Activated T-cell treated with anti-CD3 and anti-CD28 coated beads for 1 hour (primary cell): ENCODE data around the gene TEX2.
"Not testable (repeated sequence)": the region's sequence is repeated elsewhere in the genome, so short reads cannot be mapped to it uniquely, and the experiment has no call there.

Experiments used
- DNase-seq: peaks from one replicate; pipeline ENCODE4 v3.0.0-alpha.2; 2020; ENCODE audit warnings: low read depth

TEX2 gene

DNA sequence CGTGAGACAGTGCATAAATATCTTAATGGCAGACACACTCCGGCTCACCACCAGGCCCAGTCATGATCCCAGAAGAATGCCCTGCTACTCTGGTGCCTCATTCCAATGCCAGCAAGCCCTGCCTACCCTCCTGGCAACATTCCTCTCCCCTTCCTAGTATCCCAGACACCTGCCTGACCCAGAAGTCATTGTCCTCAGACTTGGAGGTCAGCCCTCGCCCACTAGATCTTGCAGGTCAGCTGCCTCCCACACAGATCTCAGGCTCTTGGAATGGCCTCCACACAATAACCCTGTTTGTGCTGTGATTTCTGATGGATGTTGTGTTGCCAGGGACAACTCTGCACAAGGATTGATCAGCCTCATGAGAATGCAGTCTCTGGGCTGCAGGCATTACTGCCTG, 1.8 kb upstream of the TEX2 start:
- DNase-seq, result no peak

DNA sequence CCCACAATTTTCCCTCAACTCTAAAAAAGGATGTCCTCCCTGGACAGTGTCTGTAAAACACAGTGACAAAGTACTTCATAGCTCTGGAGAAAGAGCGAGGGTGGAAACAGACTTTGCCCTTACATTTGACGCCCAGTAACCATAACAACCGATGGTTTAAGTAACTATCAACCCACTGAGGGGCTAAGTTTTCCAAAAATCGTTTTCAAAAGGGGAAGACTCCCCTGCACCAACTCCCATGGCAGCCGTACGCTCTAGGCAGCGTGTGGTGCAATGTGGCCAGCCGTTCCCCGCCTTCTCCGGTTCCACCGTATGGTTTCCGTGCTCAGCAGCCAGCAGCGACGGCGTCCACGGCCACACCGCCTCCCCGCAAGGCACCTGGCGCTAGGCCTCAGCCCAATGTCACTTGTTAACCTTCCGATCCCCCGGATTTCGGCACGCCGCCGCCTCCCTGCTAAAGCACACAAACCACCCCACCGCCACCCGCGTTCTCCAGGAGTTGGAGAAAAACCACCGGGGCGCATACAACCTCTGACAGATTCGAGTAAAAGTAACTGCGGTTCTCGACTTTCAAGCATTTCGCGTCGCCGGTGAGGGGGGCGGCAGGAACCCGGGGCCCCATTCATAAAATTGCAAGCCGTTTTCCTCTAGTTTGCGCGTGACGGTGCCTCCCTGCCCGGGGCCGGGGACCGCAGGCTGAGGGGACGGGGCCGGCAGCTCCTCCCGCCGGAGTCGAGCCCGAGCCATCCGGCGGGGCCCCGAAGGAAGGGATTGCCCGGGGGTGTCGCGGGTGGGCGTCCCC, 661 bp downstream of the TEX2 start:
- peak; percentile 56 for DNase-seq

DNA sequence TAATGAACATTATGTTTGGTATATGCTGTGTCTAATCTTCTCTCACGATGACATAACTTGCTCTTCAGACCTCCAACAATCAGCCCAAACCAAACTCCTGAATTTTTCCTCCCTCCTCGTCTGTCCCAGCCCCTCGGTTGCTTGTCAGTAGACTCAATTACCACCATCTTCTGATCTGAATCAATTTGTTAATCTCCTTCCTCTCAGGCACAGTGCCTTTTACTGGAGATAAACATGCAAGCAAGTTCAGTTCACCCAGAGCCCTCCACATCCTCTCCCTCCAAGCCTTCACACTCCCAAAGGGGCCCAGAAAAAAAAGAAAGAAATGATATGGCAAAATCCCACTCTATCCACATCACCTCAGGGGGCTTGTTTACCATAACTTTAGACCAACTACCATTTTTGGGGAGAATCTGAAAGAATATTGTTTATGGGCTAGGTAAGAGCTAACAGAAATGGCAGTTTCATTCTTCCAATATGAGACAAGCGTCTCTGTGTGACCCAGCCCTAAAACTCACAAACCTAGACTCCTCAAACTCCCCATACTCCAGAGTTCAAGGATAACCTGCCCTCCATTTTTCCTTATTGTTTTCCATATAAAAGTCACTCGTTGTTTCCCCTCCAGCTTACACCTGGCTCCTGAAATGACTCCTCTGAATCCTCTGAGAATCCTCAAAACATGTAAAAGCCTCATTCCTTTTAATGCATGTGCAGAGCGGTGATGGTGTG, 1.5 kb downstream of the TEX2 start:
- no peak for DNase-seq

DNA sequence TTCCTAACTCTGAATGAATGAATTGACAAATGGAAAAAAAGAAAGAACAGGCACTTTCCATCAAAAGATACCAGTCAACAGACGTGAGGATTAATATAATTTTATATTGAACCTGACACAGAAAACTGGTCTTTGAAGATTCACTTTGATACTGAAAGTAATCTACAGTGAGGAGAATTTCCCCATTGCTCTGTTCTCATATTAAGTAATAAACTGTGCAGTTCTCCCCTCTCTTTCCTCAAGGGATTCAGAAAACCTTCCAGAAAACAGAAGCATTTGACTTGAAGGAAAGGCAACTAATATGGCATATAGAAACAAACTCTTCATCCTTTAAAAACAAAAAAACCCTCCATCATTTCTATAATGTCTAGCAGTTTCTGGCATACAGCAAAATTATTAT, 2.2 kb downstream of the TEX2 start:
- no peak for DNase-seq

DNA sequence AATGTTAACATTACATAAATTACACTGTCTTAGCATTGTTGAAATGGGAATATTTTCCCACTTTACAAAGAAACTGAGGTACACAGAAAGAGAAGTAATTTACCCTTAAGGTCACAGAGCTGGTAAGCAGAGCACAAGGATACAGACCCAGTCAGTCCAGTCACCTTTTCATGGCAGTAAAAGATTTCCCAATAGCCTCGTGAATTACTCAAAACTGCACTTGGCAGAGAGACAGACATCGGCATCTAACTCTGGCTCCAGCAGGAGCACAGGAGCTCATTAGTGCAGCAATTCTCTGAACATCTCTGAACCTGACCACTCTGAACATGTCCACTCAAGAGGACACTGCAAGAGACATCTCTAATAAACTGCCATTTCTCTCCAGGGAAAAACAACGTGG, 3.1 kb downstream of the TEX2 start:
- DNase-seq, result no peak

DNA sequence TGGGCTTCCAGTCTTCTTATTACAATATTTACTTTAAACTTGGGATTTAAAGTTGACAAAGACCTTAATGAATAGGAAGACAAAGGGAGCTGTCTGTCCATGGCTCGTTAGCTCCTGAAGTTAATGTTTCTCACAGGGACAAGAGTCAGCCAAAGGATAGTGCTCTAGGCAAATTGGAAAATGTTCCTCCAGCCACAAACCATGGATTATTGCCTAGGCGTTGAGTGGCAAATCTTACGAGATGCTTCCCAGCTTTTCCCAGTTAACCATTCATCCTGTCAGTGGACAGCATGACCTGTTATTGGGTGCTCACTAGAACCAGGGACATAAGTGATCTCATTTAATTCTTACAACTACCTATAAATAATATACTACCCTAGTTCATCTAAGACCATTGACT, 3.6 kb downstream of the TEX2 start:
- DNase-seq, result no peak

DNA sequence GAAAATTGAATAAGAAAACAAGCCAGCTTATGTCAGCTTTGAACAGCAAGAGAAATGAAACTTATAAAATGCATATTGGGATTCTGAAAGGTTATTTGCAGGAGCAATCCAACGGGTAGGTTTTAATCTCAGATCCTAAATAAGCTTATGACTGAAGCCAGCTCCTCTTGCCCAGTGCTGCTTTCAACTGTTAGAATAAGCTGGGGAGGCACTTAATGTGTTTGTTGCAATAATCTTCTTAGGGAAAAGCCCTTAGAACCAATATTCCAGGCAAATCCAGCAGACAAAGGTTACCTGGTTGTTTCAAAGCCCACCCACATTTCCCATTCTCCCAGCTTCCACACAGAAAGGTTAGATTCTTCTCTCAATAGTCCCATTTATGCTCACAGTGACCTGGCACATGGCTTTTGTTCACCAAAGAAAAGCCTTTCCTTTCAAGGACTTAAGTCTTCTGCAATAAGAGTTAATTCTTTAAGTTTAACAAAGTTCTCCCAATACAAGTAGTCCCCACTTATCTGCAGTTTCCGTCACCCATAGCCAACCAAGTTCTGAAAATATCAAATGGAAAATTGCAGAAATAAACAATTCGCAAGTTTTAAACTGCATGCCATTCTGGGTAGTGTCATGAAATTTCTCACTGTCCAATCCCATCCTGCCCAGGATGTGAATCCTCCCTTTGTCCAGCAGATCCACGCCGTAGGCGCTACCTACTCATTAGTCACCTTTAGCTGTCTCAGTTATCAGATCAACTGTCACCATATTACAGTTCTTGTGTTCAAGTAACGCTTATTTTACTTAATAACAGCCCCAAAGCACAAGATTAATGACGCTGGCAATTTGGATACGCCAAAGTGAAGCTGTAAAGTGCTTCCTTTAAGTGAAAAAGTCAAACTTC, 5.9 kb downstream of the TEX2 start:
- no peak for DNase-seq

DNA sequence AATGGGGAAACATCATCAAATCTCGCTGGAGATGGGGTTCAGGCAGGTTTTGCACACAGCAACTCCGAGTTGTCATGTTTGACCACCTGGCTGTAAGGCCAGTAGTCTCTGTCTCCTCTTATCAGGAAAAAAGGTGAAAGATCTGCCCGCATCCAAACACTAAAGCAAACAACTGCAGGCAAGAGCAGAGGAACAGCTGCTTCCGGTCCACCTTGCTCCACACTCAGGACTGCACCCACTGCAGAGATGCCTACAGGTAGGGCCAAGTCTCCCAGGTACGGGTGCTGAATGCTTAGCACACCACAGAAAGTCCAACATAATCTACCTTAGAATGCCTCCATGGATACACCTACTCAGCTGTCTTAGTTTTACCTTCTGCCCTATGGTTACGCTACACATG, 7.3 kb downstream of the TEX2 start:
- DNase-seq, result no peak

DNA sequence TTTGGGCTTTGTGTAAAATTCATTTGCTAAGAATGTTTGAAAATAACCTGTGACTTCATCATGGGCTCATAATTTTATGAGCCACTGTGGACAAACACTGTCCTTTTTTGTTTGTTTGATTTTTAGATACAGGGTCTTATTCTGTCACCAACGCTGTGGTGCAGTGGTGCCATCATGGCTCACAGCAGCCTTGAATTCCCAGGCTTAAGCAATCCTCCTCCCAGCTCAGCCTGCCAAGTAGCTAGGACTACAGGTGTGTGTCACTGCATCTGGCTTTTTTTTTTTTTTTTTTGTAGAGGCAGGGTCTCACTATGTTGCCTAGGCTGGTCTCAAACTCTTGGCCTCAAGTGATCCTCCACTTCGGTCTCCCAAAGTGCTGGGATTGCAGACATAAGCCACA, 8.3 kb downstream of the TEX2 start:
- no peak for DNase-seq

DNA sequence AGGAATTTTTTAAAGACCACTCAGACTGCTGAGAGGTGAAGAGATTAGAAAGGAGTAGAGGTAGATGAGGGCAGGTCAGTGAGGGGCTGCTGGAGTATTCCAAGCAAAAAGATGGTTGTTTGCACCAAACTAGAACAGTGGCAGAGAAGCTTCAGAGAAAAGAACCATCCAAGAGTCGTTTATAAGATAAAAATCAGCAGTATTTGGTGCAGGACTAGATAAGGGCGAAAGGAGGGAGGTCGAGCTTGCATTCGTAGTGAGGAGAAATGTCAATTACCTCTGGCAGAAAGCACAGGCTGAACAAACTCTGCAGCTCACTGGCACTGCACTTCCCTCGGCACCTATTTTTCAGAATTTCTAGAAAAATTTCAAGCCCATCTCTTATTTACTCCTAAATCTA, 9.6 kb downstream of the TEX2 start:
- DNase-seq, result no peak

DNA sequence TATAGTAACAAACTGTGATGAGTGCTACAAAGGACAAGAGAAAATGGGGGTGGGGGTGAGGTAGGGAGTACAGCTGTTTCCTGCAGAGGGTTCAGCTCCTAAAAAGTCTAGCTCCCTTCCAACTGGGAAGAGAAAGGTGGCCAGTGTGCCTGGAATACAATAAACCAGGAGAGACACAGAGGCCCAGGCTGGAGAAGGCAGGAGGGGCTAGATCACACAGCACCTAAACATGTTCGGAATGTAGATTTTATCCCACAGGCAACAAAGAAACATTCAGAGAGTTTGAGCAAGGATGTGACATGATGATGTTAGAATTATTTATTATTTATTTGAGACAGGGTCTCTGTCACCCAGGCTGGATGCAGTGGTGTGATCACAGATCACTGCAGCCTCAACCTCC, 10.2 kb downstream of the TEX2 start:
- DNase-seq, result no peak

DNA sequence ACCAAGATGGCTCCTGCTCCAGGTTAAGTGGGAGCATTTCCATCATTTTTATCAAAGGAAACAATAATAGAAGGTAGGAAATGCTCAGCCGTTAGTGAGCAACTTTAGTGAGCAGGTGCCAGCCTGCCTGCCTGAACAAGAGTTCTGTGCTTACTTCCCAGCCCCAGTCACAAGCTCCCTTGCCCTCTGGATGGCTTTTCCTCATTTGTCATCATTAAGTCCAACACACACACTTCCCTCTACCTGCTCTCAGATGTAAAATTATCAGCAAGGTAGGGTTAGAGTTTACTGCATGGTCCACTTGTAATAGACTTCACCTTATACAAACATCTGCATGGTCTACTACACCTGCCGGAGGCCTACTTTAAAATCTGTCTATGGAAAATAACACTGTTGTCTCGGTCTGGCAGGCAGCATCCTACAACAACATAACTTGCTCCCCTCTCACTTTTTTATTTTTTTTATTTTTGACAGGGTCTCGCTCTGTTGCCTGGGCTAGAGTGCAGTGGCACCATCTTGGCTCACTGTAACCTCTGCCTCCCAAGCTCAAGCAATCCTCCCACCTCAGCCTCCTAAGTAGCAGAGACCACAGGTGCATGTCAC, 12.7 kb downstream of the TEX2 start:
- no peak for DNase-seq

DNA sequence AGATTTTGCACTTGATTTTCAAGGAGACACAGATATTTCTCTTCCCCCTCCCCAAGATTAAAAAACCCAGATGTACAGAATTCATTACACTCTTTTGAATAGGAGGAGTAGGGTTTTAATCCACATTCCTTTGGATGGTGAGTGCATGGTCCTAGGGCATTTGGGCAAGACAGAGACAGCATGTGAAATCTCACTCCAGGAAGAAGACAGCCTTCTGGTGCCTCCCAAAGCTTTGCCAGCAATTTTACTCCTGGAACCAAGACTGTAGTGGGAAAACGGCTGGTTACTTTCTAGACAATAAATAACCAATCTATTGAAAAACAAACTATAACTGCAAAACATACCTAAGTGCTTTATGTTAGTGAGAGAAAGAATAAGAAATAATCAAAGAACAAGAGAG, 15.2 kb downstream of the TEX2 start:
- DNase-seq, result no peak

DNA sequence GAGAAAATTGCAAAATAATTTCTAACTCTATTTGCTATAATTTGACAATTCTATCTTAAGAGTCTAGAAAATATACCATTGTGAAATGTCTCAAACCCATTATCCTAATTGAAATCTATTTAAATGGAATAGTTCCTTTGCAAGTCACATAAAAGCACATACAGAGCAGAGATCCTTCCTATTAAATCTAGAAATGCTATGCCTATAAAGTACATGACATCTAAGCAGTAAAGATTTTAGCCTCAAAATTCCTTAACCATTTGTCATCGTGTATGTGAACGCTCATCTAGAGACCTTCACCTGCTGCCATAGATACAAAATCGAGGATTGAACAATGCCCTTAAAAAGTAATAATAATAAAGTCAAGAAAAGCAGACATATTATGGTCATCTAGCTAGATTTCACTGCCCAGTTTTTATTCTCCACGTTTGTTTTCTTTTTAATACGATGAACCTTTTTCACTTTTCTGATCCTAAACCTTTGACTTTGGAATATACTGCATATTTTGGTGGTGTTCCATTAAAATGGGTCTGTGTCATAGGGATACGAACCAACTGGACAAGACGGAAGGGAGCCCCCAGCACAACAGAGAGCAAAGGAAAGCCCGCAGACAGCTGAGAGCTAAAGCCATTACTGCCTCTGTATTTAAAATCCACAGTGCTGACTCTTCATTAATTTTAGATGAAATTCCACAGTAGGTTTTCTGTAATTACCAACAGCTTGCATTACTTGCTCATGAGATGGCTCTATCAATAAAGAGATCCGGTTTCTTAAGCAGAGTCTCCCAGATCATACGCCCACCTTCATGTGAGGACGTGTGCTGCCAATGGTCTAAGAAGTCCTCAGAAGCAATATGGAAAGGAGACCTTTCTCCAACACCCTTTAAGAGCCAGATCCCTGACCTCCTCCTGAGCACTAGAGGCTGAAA, 17.6 kb downstream of the TEX2 start:
- no peak for DNase-seq

DNA sequence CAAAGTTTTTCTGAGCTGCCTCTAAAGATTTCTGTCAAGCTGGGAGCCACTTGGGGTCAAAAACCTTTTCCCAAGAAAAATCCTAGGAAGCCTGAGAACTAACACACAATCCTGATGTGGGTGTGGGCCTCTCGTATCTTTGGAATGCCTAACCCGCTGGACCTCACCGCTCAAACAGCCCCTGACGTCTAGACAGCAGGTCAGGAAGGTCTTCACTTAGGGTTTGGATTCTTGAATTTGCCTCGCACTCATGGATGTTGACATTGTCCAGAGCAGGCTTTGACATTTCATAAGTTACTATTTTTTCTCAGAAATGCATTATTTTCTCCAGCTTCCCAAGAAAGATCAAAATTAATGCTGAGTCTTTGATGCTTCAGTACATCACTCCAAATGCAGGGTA, 18.9 kb downstream of the TEX2 start:
- DNase-seq, result no peak

DNA sequence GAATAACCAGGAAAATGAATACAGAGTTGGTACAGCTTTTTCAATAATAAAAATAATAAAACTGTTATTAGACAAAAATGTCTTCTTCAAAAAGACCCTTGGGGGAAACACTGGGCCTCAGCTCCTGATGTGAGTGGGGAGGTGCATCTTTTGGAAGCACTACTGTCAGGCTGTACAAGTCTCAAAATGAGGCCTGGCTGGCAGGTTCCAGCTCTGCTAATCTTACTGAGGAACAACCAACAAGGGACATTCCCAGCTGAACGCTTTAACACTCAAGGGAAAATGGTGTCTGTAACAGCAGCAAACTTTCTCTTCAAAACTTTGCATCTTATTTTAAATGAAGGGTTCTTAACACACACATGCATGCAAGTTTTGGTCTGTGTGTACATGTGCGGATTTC, 19.7 kb downstream of the TEX2 start:
- DNase-seq, result no peak

DNA sequence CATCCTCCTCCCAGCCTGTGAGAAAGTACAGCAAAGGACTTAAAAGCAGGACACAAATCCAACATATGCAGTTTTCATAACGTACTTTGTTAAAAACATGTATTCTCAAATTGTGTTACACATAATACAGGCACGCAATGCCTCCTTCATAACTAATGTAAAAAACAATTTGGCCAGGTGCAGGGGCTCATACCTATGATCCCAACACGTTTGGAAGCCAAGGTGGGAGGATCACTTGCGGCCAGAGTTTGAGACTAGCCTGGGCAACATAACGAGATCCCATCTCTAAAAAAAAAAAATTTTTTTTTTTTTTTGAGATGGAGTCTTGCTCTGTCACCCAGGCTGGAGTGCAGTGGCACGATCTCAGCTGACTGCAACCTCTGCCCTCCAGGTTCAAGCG, 20.4 kb downstream of the TEX2 start:
- DNase-seq, result no peak

DNA sequence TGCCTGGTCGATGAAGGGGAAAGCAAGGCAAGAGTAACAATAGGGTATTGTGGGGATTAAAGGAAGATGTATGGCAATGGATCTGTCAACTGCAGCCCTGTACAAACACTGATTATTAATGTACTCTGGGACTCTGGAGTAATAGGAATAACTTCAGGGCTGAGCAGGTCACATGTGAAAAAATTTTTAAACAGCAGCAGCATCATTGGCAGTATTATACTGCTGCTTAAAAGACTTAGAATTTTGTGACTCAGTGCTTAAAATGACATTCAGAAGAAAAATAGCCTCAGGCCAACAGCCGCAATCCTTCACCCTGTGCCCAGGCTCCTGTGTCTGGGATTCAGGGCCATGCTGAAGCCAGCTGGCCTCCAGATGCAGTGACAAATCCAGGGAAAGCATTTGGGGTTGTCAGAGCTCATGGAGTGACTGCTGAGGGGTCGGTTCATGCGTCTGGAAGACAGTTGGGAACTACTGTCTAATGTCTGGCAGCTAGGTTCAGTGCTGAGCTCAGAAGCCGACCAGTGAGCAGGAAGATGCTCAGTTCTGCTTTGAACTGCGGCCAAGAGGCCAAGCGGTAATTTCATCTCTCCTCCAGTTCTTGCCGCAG, 22.2 kb downstream of the TEX2 start:
- DNase-seq, result no peak

DNA sequence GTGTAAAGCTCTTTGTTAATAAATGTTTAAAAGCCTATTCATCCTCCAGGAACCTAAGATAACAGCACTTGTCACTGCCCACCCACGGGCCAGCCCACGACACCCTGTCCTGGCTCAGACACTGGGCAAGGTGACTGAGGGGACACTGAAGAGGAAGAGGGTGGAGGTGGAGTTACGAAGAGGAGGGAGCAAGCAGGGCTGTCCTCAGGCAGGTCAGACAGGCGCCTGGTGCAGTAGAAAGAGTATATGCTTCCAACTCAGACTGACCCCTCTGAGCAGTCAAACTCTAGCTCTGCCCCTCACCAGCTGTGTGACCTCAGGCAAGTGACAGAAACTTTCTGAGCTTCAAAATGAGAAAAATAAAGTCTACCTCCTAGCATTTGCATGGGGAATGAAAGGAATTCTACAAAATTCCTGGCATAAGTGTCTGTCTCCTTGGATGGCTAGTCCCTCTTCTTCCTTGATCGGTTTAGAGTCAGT, 22.8 kb downstream of the TEX2 start:
- DNase-seq, result no peak

DNA sequence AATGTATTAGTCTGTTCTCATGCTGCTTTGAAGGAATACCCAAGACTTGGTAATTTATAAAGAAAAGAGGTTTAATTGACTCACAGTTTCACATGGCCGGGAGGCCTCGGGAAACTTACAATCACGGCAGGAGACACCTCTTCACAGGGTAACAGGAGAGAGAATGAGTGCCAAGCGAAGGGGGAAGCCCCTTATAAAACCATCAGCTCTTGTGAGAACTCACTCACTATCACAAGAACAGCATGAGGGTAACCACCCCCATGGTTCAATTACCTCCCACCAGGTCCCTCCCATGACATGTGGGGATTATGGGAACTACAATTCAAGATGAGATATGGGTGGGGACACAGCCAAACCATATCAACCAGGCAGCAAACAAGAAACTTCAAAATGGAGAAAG, 24.6 kb downstream of the TEX2 start:
- not testable (repeated sequence) for DNase-seq
